ENCODE results near the gene SCMH1. TPM values are rescaled to one million over a fixed set of nuclear protein-coding genes. Genes with fewer than 3 reads are reported as not detected.

The SCMH1 gene
- polyA plus RNA-seq, 1 donor from 2014 or later, result 23.0 TPM

GRCh38 chr1:41217441-41217840 lies 24.7 kb downstream of the SCMH1 start:
- Histone ChIP-seq H3K36me3 (ENCODE audit: insufficient read depth, low read length) (peaks cover 6% of the 10 kb centered on the region), H2AFZ (ENCODE audit: low read depth, low read length) (no peak overlapping the region), H3K27me3 (ENCODE audit: insufficient read depth, low read depth, low read length) (no peaks in the 10 kb centered on the region), H4K20me1 (ENCODE audit: insufficient read depth) (no peaks in the 10 kb centered on the region), H3K79me2 (replicated peaks; ENCODE audit: insufficient read depth, low read length) (peaks cover 8% of the 10 kb centered on the region), H3K4me2 (ENCODE audit: low read length) (no peak overlapping the region), H3K27ac (ENCODE audit: low read length) (no peak overlapping the region), H3K9ac (ENCODE audit: low read length) (no peak overlapping the region), H3K9me2 (ENCODE audit: insufficient read depth, low read length) (no peaks in the 10 kb centered on the region), H3F3A (ENCODE audit: insufficient read depth, low read length, poor library complexity, severe bottlenecking) (no peaks in the 10 kb centered on the region), H3K9me3 (ENCODE audit: low read length) (peaks cover 7% of the 10 kb centered on the region), H3K4me3 (ENCODE audit: low read length) (no peak overlapping the region)
- no peak for TF ChIP-seq EP300 (conservative IDR thresholded peaks at IDR 0.05; ENCODE audit: poor library complexity, severe bottlenecking)
- TF ChIP-seq POLR2AphosphoS5 (IDR thresholded peaks at IDR 0.05), result no peak
- no peak for TF ChIP-seq MXI1 (conservative IDR thresholded peaks at IDR 0.05; ENCODE audit: poor library complexity, severe bottlenecking)
- no peak for TF ChIP-seq RAD21 (conservative IDR thresholded peaks at IDR 0.05)
- TF ChIP-seq CTCF (IDR thresholded peaks at IDR 0.05; ENCODE audit: poor library complexity, severe bottlenecking), result no peak
- TF ChIP-seq EZH2 (IDR thresholded peaks at IDR 0.05; ENCODE audit: borderline replicate concordance, insufficient read depth, low read length, poor library complexity, severe bottlenecking), result no peak
- no peak for TF ChIP-seq REST (IDR thresholded peaks at IDR 0.05; ENCODE audit: borderline replicate concordance)
- no peak for TF ChIP-seq TAF1 (IDR thresholded peaks at IDR 0.05; ENCODE audit: low read depth)
- no peak for TF ChIP-seq SMC3 (conservative IDR thresholded peaks at IDR 0.05; ENCODE audit: poor library complexity)

GRCh38 chr1:41215623-41216022 lies 26.5 kb downstream of the SCMH1 start:
- H4K20me1 ChIP-seq (ENCODE audit: insufficient read depth), result no peaks in the 10 kb centered on the region

More at GRCh38 chr1:41215623-41216022, 26.5 kb downstream of the SCMH1 start:
- H3K27me3 ChIP-seq (ENCODE audit: insufficient read depth, low read depth, low read length), result no peaks in the 10 kb centered on the region
- no peak overlapping the region for H3K27ac ChIP-seq (ENCODE audit: low read length)
- H2AFZ ChIP-seq (ENCODE audit: low read depth, low read length), result no peak overlapping the region
- no peaks in the 10 kb centered on the region for H3F3A ChIP-seq (ENCODE audit: insufficient read depth, low read length, poor library complexity, severe bottlenecking)
- peaks cover 7% of the 10 kb centered on the region for H3K9me3 ChIP-seq (ENCODE audit: low read length)
- H3K4me2 ChIP-seq (ENCODE audit: low read length), result no peak overlapping the region
- H3K4me3 ChIP-seq (ENCODE audit: low read length), result no peak overlapping the region
- H3K36me3 ChIP-seq (ENCODE audit: insufficient read depth, low read length), result peaks cover 6% of the 10 kb centered on the region
- no peak for TF ChIP-seq MXI1 (conservative IDR thresholded peaks at IDR 0.05; ENCODE audit: poor library complexity, severe bottlenecking)
- TF ChIP-seq TAF1 (IDR thresholded peaks at IDR 0.05; ENCODE audit: low read depth), result no peak
- no peak for TF ChIP-seq REST (IDR thresholded peaks at IDR 0.05; ENCODE audit: borderline replicate concordance)
- no peak for TF ChIP-seq CTCF (IDR thresholded peaks at IDR 0.05; ENCODE audit: poor library complexity, severe bottlenecking)
- no peak for TF ChIP-seq POLR2AphosphoS5 (IDR thresholded peaks at IDR 0.05)
- no peak for TF ChIP-seq EP300 (conservative IDR thresholded peaks at IDR 0.05; ENCODE audit: poor library complexity, severe bottlenecking)
- TF ChIP-seq RAD21 (conservative IDR thresholded peaks at IDR 0.05), result no peak
- TF ChIP-seq SMC3 (conservative IDR thresholded peaks at IDR 0.05; ENCODE audit: poor library complexity), result no peak
- no peak for TF ChIP-seq EZH2 (IDR thresholded peaks at IDR 0.05; ENCODE audit: borderline replicate concordance, insufficient read depth, low read length, poor library complexity, severe bottlenecking)
- peaks cover 8% of the 10 kb centered on the region for H3K79me2 ChIP-seq (replicated peaks; ENCODE audit: insufficient read depth, low read length)
- no peak overlapping the region for H3K9ac ChIP-seq (ENCODE audit: low read length)
- no peaks in the 10 kb centered on the region for H3K9me2 ChIP-seq (ENCODE audit: insufficient read depth, low read length)

All from neural cell (in vitro differentiated cells).